ENCODE measurements around the gene TCF15. TPM values are rescaled to one million over a fixed set of nuclear protein-coding genes. Genes with fewer than 3 reads are reported as not detected.

The TCF15 gene
- total and polyA plus RNA-seq, 2 of the 13 experiments (the other 11 are each of a cell fraction or from before 2014, with no cell fraction given) = not detected

- TF ChIP-seq, protein P1, sequence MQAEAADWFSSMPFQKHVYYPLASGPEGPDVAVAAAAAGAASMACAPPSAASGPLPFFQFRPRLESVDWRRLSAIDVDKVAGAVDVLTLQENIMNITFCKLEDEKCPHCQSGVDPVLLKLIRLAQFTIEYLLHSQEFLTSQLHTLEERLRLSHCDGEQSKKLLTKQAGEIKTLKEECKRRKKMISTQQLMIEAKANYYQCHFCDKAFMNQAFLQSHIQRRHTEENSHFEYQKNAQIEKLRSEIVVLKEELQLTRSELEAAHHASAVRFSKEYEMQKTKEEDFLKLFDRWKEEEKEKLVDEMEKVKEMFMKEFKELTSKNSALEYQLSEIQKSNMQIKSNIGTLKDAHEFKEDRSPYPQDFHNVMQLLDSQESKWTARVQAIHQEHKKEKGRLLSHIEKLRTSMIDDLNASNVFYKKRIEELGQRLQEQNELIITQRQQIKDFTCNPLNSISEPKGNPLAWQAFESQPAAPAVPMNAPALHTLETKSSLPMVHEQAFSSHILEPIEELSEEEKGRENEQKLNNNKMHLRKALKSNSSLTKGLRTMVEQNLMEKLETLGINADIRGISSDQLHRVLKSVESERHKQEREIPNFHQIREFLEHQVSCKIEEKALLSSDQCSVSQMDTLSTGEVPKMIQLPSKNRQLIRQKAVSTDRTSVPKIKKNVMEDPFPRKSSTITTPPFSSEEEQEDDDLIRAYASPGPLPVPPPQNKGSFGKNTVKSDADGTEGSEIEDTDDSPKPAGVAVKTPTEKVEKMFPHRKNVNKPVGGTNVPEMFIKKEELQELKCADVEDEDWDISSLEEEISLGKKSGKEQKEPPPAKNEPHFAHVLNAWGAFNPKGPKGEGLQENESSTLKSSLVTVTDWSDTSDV (CRISPR knock-in tag; IDR thresholded peaks at IDR 0.05) = peak; percentile 64; the same call in 1 of the 2 replicates
- TF ChIP-seq ZNF460 (CRISPR knock-in tag; IDR thresholded peaks at IDR 0.05; ENCODE audit: borderline replicate concordance) (no peak), NFE2 (CRISPR knock-in tag; IDR thresholded peaks at IDR 0.05) (no peak), IRF2 (CRISPR knock-in tag; IDR thresholded peaks at IDR 0.05) (peak; percentile 33; the same call in 1 of the 2 replicates), CSRNP2 (CRISPR knock-in tag; conservative IDR thresholded peaks at IDR 0.05; ENCODE audit: low read depth) (no peak), HHEX (CRISPR knock-in tag; IDR thresholded peaks at IDR 0.05) (no peak), ZMYM4 (CRISPR knock-in tag; IDR thresholded peaks at IDR 0.05) (peak; percentile 94), TOE1 (CRISPR knock-in tag; IDR thresholded peaks at IDR 0.05) (no peak), GFI1 (CRISPR knock-in tag; IDR thresholded peaks at IDR 0.05; ENCODE audit: borderline replicate concordance) (peak; percentile 46; the same call in 1 of the 2 replicates), ADNP (CRISPR knock-in tag; IDR thresholded peaks at IDR 0.05) (no peak)
- TF ChIP-seq, protein P2, sequence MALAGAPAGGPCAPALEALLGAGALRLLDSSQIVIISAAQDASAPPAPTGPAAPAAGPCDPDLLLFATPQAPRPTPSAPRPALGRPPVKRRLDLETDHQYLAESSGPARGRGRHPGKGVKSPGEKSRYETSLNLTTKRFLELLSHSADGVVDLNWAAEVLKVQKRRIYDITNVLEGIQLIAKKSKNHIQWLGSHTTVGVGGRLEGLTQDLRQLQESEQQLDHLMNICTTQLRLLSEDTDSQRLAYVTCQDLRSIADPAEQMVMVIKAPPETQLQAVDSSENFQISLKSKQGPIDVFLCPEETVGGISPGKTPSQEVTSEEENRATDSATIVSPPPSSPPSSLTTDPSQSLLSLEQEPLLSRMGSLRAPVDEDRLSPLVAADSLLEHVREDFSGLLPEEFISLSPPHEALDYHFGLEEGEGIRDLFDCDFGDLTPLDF (CRISPR knock-in tag; IDR thresholded peaks at IDR 0.05) = no peak; the same call in 1 of the 2 replicates
These were observed 43.0 kb upstream of the TCF15 start, which contains the start of gene SRXN1 (continued) for GRCh38 chr20:653110-653589.

All from HepG2 (cell line).